Activated B cell treated with CpG ODN at 0.5 μM for 24 hours (primary cell): ENCODE measurements around the gene MAP2K6. TPM values are rescaled to one million over a fixed set of nuclear protein-coding genes. Genes with fewer than 3 reads are reported as not detected.

Source experiments
- ATAC-seq: fragments of 200-7000 bp; cut with Tn5 transposase; one replicate; pipeline ENCODE4 v1.10.0; 2021; ENCODE audit warnings: low read depth, mild to moderate bottlenecking, moderate library complexity
- CTCF ChIA-PET: fragments of 350-600 bp; sonication (Branson Sonifier 250); formaldehyde crosslinking; loops from one replicate; lab custom pipeline; 2021; ENCODE audit warnings: antibody characterized with exemption; lab: Charles Lee
- POLR2A ChIA-PET: fragments of 350-600 bp; sonication (Branson Sonifier 250); formaldehyde crosslinking; loops from one replicate; lab custom pipeline; 2021; ENCODE audit warnings: antibody characterized with exemption; lab: Charles Lee
- DNase-seq: peaks from one replicate; pipeline ENCODE4 v3.0.0; 2022
- H3K27ac Mint-ChIP-seq: one replicate; pipeline ENCODE4 v1.8.0; 2020; ENCODE audit warnings: mixed read lengths
- H3K27me3 Mint-ChIP-seq: one replicate; pipeline ENCODE4 v1.8.0; 2021; ENCODE audit warnings: mixed read lengths
- H3K36me3 Mint-ChIP-seq: one replicate; pipeline ENCODE4 v1.8.0; 2021; ENCODE audit warnings: low read depth, mixed read lengths
- H3K4me1 Mint-ChIP-seq: one replicate; pipeline ENCODE4 v1.8.0; 2021; ENCODE audit warnings: mixed read lengths
- H3K4me3 Mint-ChIP-seq: one replicate; pipeline ENCODE4 v1.8.0; 2020; ENCODE audit warnings: mild to moderate bottlenecking, mixed read lengths
- H3K9me3 Mint-ChIP-seq: one replicate; pipeline ENCODE4 v1.8.0; 2020; ENCODE audit warnings: mixed read lengths
- intact Hi-C: fragments of 100-400 bp; cut with micrococcal nuclease; formaldehyde crosslinking; loops from one replicate; pipeline ENCODE4 v1.15.1; 2024
- total RNA-seq: library from RNA; stranded (reverse); gene quantifications from 2 replicates; pipeline ENCODE4 v1.2.3, GENCODE V29; 2022
- TF ChIP-seq, protein P1 (sequence below): fragments of 200-600 bp; IDR thresholded peaks from one replicate; pipeline ENCODE4 v1.8.0; 2022; ENCODE audit warnings: antibody characterized with exemption, mild to moderate bottlenecking

Gene MAP2K6
- total RNA-seq, 1 donor from 2014 or later: 2.9 TPM

- no peak overlapping the region for H3K27ac Mint-ChIP-seq
- no peaks in the 10 kb centered on the region for H3K36me3 Mint-ChIP-seq
- H3K27me3 Mint-ChIP-seq: no peaks in the 10 kb centered on the region
- H3K9me3 Mint-ChIP-seq: no peaks in the 10 kb centered on the region
- POLR2A ChIA-PET: no interaction called here
- peaks cover 27% of the 10 kb centered on the region for H3K4me1 Mint-ChIP-seq
- intact Hi-C loops: no loop called here
- DNase-seq: no peak
- TF ChIP-seq, protein P1, sequence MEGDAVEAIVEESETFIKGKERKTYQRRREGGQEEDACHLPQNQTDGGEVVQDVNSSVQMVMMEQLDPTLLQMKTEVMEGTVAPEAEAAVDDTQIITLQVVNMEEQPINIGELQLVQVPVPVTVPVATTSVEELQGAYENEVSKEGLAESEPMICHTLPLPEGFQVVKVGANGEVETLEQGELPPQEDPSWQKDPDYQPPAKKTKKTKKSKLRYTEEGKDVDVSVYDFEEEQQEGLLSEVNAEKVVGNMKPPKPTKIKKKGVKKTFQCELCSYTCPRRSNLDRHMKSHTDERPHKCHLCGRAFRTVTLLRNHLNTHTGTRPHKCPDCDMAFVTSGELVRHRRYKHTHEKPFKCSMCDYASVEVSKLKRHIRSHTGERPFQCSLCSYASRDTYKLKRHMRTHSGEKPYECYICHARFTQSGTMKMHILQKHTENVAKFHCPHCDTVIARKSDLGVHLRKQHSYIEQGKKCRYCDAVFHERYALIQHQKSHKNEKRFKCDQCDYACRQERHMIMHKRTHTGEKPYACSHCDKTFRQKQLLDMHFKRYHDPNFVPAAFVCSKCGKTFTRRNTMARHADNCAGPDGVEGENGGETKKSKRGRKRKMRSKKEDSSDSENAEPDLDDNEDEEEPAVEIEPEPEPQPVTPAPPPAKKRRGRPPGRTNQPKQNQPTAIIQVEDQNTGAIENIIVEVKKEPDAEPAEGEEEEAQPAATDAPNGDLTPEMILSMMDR: no peak
- ATAC-seq: no peak
- CTCF ChIA-PET: no interaction called here
- no peak overlapping the region for H3K4me3 Mint-ChIP-seq
These were observed 11.5 kb downstream of the MAP2K6 start for GRCh38 chr17:69425978-69426377.

DNA sequence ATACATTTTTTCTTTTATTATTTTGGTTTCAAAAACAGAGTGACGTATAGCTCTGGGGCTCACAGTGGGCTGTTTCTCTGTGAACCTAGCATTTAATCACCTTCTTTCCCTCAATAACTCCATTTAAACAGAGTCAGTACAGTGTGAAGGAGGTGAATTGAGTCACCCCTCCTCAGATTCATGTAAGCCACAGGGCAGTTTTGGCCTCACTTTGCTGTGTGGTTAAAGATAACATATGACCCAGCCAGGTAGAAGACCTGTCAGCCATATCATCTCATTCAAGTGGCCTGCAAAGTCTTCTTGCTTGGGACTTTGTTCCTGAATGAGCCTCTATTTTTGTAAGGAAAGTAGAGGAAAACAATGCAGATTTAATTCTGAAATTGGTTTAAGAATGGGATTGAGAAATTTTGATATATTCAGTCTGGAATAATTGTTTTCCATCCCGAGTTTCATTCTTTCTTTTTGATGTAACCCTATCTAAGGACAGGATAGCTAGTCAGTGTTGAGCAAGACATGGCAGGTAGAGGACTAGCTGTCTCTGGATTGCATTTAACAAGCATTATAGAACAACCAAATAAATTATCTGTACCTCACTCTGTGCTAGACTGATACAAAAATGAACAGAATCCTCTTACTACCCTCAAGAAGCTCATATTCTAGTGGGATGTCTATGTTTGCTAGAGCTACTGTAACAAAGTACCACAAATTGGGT, 13.1 kb downstream of the MAP2K6 start:
- Mint-ChIP-seq H3K4me1 (peaks cover 27% of the 10 kb centered on the region), H3K9me3 (no peaks in the 10 kb centered on the region), H3K4me3 (no peak overlapping the region), H3K27ac (no peak overlapping the region), H3K27me3 (no peaks in the 10 kb centered on the region), H3K36me3 (no peaks in the 10 kb centered on the region)
- DNase-seq (no peak), ATAC-seq (no peak)
- TF ChIP-seq, protein P1: no peak
- intact Hi-C loops: no loop called here
- CTCF ChIA-PET: interaction anchor here (0.6 kb wide), 1 partner anchor 76 kb away, joined by 3 read pairs; no protein-coding TSS in a partner anchor
- POLR2A ChIA-PET: no interaction called here

DNA sequence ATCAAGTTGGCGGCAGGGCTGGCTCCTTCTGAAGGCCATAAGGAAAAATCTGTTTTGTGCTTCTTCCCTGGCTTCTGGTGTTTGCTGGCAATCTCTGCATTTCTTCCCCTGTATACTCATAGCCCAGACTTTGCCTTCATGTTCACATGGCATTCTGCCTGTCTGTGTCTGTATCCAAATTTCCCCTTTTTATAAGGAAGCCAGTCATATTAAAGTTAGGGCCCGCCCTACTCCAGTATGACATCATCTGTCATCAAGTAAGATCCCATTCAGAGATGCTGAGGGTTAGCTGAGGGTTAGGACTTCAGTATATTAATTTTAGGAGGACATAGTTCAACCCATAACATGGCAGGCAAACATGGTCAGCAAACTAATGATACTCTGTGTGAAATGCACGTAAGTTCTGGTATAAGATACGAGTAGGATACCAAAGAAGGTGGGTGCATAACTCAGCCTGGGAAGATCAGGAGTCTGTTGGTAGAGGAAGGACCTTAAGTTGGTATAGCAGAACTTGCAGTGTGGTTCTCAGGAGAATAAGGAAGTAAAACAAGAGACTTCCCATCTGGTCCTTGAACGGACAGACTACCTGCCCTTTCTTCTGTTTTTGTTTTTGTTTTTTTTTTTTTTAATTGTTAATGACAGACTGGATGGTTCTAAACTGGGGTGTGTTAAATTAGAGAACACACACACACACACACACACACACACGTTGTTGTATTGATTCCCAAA, 13.9 kb downstream of the MAP2K6 start:
- no peaks in the 10 kb centered on the region for H3K36me3 Mint-ChIP-seq
- ATAC-seq: no peak
- H3K9me3 Mint-ChIP-seq: no peaks in the 10 kb centered on the region
- H3K4me3 Mint-ChIP-seq: no peak overlapping the region
- peaks cover 26% of the 10 kb centered on the region for H3K4me1 Mint-ChIP-seq
- ChIA-PET POLR2A (no interaction called here), CTCF (interaction anchor here (0.6 kb wide), 1 partner anchor 75 kb away, joined by 3 read pairs; no protein-coding TSS in a partner anchor)
- no peaks in the 10 kb centered on the region for H3K27me3 Mint-ChIP-seq
- TF ChIP-seq, protein P1: no peak
- H3K27ac Mint-ChIP-seq: no peak overlapping the region
- DNase-seq: no peak
- intact Hi-C loops: no loop called here

- CTCF ChIA-PET: no interaction called here
- DNase-seq (no peak), ATAC-seq (no peak)
- no peaks in the 10 kb centered on the region for H3K9me3 Mint-ChIP-seq
- H3K27me3 Mint-ChIP-seq: no peaks in the 10 kb centered on the region
- peaks cover 21% of the 10 kb centered on the region for H3K4me1 Mint-ChIP-seq
- TF ChIP-seq, protein P1: no peak
- intact Hi-C loops: no loop called here
- no peak overlapping the region for H3K4me3 Mint-ChIP-seq
- no peak overlapping the region for H3K27ac Mint-ChIP-seq
- H3K36me3 Mint-ChIP-seq: no peaks in the 10 kb centered on the region
- POLR2A ChIA-PET: no interaction called here
These were observed 16.0 kb downstream of the MAP2K6 start for GRCh38 chr17:69430488-69430887.

- POLR2A ChIA-PET: no interaction called here
- Mint-ChIP-seq H3K9me3 (no peaks in the 10 kb centered on the region), H3K4me1 (peaks cover 21% of the 10 kb centered on the region), H3K4me3 (no peak overlapping the region), H3K36me3 (no peaks in the 10 kb centered on the region), H3K27me3 (no peaks in the 10 kb centered on the region), H3K27ac (no peak overlapping the region)
- ATAC-seq: no peak
- CTCF ChIA-PET: no interaction called here
- no peak for DNase-seq
- TF ChIP-seq, protein P1: no peak
- intact Hi-C loops: no loop called here
These were observed 17.3 kb downstream of the MAP2K6 start for GRCh38 chr17:69431835-69432234.
